NCI-H460 (cell line): ENCODE measurements around the gene RXRA. TPM values are rescaled to one million over a fixed set of nuclear protein-coding genes. Genes with fewer than 3 reads are reported as not detected.
"Not testable (repeated sequence)": the region's sequence is repeated elsewhere in the genome, so short reads cannot be mapped to it uniquely, and the experiment has no call there.

Experiments used
- DNase-seq: peaks from one replicate; pipeline ENCODE4 v3.0.0-alpha.2; 2016; ENCODE audit warnings: low read depth; ENCODE audit errors: extremely low read depth
- total RNA-seq: library from RNA; depleted of rRNA; stranded (reverse); fragments of >200 nt; shearing (Covaris generic); gene quantifications from 2 replicates; pipeline ENCODE4 v1.2.3, GENCODE V29; 2014

Gene RXRA
- total RNA-seq, 1 experiment from 2014 or later = 29.3 TPM

DNA sequence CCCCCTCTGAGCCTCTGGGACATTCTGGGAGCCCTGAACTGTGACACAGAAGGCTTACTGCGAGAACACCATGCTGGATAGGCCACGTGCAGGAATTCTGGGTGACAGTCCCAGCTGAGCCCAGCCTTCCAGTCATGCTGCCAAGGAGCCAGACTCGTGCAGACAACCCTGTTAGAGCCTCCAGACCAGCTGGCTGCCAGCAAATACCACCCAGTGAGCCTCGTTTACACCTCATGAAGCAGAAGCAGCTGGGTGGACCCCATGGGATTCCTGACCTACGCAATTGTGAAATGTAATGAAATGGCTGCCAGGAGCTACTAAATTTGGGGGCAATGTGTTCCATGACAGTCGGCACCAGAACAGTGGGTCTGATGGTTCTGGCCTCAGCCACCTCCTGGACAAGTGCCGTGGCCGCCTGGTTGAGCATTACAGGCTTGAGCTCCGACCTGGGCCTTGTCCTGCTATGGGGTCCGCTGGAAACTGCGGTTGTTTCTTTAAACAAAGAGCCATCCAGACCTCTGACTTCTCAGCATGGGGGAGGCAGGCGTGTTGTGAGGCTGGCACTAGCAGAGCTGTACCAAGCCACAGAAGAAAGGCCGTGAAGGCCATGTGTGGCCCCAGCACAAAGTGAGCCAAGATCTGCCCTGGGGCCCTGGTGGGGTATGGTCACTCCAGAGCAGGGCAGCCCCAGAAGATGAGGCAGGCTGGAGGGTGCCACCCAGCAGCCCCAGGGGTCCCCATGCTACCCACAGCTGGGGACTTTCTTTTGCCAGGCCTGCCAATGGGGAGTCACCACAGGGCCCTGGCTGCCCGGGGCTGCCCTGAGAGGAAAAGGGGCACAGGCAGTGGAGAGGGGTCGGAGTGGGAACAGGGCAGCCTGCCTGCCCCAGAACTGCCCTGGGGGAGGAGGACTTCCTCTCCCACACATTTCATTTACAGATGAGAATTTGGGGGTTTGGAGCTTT lies 19.3 kb upstream of the RXRA start:
- DNase-seq = no peak

GRCh38 chr9:134307674-134308638 lies 18.3 kb upstream of the RXRA start:
- no peak for DNase-seq

DNA sequence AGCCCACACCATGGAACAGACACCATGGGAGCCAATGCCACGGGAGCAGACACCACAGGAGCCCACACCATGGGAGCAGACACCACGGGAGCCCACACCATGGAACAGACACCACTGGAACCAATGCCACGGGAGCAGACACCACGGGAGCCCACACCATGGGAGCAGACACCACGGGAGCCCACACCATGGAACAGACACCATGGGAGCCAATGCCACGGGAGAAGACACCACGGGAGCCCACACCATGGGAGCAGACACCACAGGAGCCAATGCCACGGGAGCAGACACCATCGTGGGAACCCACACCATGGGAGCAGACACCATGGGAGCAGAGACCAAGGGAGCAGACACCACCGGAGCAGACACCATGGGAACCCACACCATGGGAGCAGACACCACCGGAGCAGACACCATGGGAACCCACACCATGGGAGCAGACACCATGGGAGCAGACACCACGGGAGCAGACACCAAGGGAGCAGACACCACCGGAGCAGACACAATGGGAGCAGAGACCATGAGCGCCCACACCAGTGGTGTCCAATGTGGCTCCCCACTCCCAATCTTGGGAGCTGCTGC lies 17.5 kb upstream of the RXRA start:
- DNase-seq = not testable (repeated sequence)

DNA sequence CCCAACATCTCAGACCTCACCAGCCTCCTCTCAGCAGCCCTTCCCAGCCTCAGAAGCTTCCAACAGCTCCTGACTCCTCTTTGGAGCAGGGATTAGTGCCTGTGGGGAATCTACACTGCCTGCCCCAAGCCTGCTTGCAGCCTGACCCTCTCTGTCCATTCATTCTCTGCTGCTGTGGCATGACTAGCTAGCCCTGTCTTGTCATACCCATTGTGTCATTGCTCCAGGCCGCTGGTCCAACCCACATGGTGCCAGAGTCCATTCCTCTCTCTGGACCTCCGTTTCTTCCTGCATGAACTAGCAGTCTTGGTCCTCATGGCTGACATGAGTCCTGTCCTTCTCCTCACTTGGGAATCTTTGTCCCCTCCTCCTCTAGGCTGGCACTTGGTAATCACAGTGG lies 12.8 kb upstream of the RXRA start:
- DNase-seq = no peak

DNA sequence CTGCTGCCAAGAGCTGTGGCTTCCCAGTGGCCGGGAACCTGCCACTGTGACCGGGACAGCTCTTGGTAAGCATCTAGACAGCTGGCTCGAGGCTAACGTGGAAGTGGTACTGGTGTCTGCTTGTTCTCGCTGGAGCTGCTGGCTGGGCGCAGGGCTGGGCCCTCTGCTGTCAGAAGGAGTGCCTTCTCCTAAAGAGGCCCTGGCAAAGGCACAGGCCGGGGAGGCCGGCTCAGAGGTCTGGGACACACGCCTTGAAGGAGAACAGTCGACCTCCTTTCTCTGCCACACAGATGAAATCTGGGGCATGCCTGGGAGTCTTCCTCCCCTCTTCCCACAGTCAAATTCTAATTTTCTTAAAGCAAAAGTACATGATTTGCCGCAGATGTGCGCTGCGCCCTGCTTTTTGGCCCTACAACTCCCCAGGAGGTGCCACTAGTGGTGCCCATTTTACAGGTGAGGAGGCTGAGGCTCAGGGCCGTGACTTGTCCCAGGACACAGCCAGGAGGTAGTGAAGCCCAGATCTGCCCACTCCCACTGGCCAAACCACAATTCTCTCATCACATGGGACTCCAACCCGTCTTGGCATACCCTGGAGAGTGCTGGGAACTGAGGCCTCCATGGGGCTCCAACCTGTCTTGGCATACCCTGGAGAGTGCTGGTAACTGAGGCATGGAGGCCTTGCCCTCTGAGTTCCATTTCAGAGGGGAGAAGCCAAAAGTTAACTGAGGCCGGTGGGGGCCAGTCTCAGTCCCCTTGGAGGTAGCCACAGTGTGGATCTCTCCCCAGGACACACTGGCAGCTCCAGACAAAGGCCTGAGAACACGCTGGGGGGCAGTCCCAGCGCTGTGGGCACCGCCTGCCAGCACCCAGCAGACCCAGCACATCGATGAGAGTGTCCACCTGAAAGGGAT lies 12.0 kb upstream of the RXRA start:
- DNase-seq = no peak

DNA sequence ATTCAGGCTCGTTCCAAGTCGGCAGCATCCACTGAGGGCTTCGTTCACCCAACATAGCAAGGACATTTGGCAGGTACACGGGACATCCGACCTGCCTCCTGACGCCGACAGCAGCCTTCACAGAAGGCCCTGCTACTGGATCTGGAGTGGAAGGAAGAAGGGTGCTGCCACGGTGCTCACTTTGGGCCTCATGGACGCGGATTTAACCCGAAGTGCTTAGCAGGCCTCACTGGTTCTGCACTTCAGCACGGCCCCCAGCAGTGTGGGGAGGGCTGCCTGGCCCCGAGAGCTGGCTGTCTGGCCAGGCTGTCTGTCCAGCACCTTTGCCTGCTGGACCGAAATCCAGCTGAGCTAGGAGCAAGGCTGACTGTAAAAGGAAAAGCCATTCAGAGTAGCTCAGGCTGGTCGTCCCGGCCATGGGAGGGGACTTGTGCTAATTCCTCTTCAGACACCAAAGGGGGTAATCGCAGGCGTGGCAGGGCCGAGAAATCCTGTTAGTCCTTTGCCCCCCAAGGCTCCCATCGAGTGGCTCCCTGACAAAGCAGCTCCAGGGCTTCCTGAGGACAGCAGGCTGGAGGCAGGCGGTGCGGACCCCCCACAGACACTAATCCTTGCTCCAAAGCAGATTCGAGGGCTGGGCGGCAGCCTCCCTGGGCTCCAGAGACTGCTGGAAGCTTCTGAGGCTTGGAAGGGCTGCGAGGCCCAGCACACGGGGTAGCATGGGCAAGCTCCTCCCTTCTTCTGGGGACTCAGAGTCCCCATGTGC lies 11.1 kb upstream of the RXRA start:
- DNase-seq = no peak

DNA sequence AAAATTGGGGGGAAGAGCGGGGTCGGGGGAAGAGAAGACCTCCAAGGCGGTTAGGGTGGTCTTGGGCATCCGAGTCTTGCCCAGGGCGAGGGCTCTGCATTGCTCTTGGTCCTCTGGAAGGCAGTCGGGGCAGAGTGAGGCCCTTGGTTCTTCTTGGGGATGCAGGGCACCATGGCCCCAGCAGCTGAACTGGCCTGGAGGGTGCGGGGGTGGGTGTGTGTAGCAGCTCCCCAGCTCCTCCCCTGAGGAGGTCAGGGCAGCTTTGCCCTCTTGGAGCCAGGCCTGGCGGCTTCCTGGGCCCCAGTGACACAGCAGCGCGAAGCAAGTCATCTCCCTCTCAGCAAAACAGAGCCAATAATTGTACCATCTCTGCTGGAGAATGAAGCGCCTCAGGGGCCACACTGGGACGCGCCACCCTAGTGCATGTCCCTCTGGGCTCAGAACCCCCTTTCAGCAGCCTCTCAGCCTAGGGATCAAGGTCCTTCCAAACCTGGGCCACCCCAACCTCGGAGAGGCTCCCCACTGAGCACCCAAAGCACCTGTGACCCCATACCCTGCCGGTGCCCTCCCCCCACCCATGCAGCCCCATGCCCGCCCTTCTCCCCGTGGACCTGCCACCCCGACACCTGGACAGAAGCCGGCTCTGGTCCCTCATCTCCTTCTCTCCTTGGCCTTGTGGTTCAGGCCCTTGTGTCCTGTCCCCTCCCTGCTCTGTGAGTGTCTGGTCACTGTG lies 10.4 kb upstream of the RXRA start:
- no peak for DNase-seq

DNA sequence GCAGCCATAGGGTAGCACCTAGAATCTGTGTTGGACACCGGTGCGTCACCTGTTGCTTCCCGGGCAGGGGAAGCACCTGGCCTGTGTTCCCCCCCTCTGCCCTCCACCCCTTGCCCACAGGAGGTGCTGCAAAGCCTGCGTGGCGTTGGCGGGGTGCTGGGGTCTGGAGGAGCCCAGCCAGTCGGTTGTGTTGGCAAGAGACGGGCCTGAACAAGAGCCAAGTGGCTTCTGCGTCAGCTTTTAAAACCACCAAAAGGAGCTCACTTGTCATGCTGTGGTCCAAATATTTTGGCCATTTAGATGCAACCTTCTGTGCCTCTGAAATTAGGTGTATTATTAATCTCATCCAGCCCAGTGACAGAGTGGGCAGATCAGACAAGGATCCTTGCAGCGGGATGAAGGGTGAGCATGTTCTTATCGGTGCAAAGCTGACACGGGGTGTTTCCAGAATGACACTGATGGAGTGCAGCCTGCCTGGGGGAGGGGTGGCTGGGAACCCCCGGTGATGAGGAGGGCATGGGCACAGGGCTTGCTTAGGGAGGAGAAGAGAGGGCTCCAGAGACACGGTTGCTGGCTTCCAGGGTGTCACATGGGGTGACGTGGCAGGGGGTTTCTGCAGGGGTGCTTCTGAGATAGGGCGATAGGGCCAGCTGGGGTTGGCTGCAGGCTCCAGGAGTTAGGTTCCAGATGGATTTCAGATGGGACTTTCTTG lies 9.7 kb upstream of the RXRA start:
- no peak for DNase-seq

DNA sequence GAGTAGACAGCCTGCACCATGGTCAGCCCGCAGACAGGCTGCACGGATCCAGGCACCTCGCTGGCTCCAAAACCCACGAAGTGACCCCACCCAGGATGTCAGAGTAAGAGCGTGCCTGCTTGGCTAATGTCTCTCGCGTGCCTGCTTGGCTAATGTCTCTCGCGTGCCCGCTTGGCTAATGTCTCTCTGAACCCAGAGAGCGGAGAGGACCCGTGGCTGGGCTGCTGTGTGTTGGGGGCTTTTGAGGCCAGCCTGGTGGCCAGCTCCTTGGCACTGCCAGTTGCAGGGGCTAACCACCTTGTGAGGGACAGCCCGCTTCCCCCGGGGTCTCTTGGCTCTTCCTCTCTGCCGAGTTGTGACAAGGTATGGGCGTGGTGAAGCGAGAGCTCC lies 8.9 kb upstream of the RXRA start:
- DNase-seq = no peak

- no peak for DNase-seq
Observed at GRCh38 chr9:134317790-134318414, 8.4 kb upstream of the RXRA start.

DNA sequence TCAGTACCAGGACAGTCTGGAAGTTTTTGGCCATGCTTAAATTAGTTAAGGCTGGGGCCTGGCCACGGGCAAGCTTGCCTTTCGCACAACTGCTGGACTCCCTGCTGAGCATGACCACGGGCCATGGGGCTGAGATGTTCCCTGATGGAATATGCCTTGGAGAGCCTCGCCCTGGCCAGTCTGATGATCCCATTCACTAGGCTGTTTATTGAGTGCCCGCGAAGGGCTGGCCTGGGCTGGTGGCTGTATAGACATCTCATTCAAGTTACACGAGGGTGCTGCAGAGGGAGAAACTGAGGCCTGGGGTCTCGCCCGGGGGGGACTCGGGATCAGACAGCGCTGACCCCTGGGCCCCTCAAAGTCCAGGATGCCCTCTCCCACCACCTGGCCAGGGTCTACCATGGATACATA lies 7.8 kb upstream of the RXRA start:
- no peak for DNase-seq

DNA sequence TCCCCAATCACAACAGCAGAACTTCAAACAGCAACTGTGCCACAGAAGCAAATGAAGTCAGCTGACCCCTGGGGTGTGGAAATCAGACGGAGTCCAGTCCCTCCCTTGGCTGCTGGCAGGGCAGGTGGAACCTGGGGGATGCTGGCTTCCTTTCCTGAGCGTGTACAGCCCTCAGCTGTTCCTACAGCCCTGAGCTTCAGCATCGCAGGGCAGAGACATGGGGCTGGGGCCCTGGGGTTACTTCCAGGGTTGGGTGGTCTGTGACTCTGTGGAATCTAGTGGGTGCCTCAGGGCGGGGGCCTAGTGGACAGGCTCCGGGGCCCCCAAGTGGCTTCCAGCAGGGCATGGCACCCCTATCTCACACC lies 7.3 kb upstream of the RXRA start:
- no peak for DNase-seq

GRCh38 chr9:134319306-134320125 lies 6.7 kb upstream of the RXRA start:
- no peak for DNase-seq

DNA sequence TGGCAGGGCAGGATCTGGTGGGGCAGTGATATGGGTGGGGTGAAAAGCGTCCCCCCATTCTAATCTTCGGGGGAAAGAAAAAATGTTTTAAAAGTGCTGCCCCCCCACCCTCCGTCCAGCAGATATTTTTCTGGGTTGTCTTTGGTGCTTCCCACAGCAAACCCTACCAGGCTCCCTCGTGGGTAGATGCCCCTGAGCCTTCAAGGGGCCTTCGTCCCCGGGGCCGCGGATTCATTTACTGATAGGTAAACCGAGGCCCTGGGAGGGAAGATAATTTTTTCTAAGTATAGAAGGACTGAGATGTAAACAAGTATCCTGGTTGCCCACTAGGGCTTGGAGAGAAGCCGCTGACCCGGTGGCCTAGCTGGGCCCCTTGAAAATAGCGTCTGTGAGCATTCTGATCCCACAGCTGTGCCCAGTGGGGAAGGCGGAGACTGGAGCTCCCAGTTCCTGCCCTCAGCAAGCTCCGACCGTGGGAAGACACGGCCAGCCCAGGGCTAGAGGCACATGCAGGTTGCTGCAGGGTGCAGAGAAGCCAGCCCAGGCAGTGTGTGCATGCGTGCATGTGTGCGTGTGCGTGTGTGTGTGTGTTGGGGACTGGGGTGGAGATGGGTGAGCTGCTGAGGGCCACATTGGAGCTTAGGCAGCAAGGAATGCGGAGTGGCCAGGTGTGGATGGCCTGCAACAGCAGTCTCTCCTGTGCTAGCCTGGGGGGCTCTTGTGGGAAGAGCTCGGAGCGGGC lies 6.0 kb upstream of the RXRA start:
- DNase-seq = no peak

- no peak for DNase-seq
Observed at GRCh38 chr9:134320868-134321471, 5.3 kb upstream of the RXRA start.

- DNase-seq = no peak
Observed at GRCh38 chr9:134321531-134321930, 4.7 kb upstream of the RXRA start.
